OCI-LY1 (cell line): ENCODE measurements around the gene RPL27A.

ENCODE experiments used
- CTCF ChIP-seq: fragments of 200-600 bp; sonication (generic), shearing (Covaris generic); IDR thresholded peaks from 2 replicates; pipeline ENCODE4 v1.5.1; 2017; ENCODE audit warnings: mild to moderate bottlenecking, antibody characterized with exemption, low read length, moderate library complexity, mixed read lengths
- EZH2 ChIP-seq: fragments of 200-600 bp; sonication (generic), shearing (Covaris generic); IDR thresholded peaks from 2 replicates; pipeline ENCODE4 v1.8.0; 2017; ENCODE audit warnings: borderline replicate concordance, mixed run types, mild to moderate bottlenecking, antibody characterized with exemption, low read length, moderate library complexity, mixed read lengths

DNA sequence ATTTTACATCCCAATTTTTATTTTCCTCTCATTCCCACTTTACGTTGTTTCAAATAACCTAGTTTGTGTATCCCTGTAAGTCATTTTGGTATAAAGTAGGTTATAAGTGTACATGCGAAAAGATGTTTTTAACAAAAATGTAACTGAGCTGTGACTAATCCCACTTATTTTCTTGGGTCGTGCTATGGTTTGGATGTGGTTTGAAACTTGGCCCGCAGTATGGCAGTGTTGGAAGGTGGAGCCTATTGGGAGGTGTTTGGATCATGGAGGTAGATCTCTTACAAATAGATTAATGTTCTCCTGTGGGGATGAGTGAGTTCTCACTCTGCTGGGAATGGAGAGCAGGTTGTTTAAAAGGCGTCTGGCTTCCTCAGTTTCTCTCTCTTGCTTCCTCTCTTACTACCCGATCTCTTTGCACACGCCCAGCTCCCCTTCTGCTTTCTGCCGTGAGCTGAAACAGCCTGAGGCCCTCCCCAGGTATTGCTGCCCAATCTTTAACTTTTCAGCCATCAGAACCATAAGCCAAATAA, 7.2 kb downstream of the RPL27A start:
- no peak for TF ChIP-seq CTCF
- no peak for TF ChIP-seq EZH2
